H1 (cell line): Measurements from ENCODE around the gene NDUFB11. TPM values are rescaled to one million over a fixed set of nuclear protein-coding genes. Genes with fewer than 3 reads are reported as not detected.

Source experiments
- CTCF ChIA-PET: fragments of 300-600 bp; sonication (Branson Sonifier 250); formaldehyde crosslinking; loops from one replicate; lab custom pipeline; 2021; ENCODE audit not compliant: partially characterized antibody; lab: Charles Lee
- POLR2A ChIA-PET: fragments of 300-600 bp; sonication (Branson Sonifier 250); formaldehyde crosslinking; loops from one replicate; lab custom pipeline; 2021; ENCODE audit warnings: inconsistent platforms; ENCODE audit not compliant: partially characterized antibody; lab: Charles Lee
- DNase-seq, 2 experiments: peaks; one replicate each; pipeline versions ENCODE4 v3.0.0 to v3.0.0-alpha.2; 2010 to 2022; ENCODE audit warnings: low spot score in 2 of 2, low read depth in 1 of 2, mixed read lengths in 1 of 2
- FAIRE-seq: peaks from 2 replicates; lab custom pipeline; 2011; peaks lifted over from hg19 to GRCh38; lab: Jason Lieb, UNC
- H2AFZ ChIP-seq: 2 replicates; pipeline ENCODE4 v1.8.1; 2012; ENCODE audit warnings: low read length, inconsistent platforms
- H2AK5ac ChIP-seq: 2 replicates; pipeline ENCODE4 v1.6.1; 2013; ENCODE audit warnings: low read depth, low read length
- H2BK120ac ChIP-seq: replicated peaks from 2 replicates; pipeline ENCODE3; 2013; ENCODE audit warnings: low read depth, low read length, inconsistent platforms
- H2BK12ac ChIP-seq: 2 replicates; pipeline ENCODE4 v1.6.1; 2013; ENCODE audit warnings: low read depth, low read length
- H2BK15ac ChIP-seq: 2 replicates; pipeline ENCODE4 v1.6.1; 2013; ENCODE audit warnings: low read length
- H2BK20ac ChIP-seq: 2 replicates; pipeline ENCODE4 v1.6.1; 2013; ENCODE audit warnings: low read length
- H2BK5ac ChIP-seq: 2 replicates; pipeline ENCODE4 v1.6.1; 2013; ENCODE audit warnings: low read depth, low read length
- H3K14ac ChIP-seq: 2 replicates; pipeline ENCODE4 v1.6.1; 2013; ENCODE audit warnings: inconsistent platforms; ENCODE audit not compliant: insufficient read length
- H3K18ac ChIP-seq: 2 replicates; pipeline ENCODE4 v1.6.1; 2013; ENCODE audit warnings: low read length; ENCODE audit errors: extremely low read depth
- H3K23ac ChIP-seq: 2 replicates; pipeline ENCODE4 v1.6.1; 2013; ENCODE audit warnings: inconsistent platforms; ENCODE audit not compliant: insufficient read length
- H3K23me2 ChIP-seq: 2 replicates; pipeline ENCODE4 v1.6.1; 2013; ENCODE audit warnings: low read depth, low read length
- H3K27ac ChIP-seq: 2 replicates; pipeline ENCODE4 v1.6.1; 2011; ENCODE audit warnings: low read depth, low read length, inconsistent platforms
- H3K27me3 ChIP-seq, 4 experiments: replicated peaks in 1 of 4; 1 replicate in 1 of 4; 2 replicates in 3 of 4; pipeline versions ENCODE4 v1.6.1 to v1.8.1; 2011 to 2013; ENCODE audit warnings: low read length in 3 of 4, mild to moderate bottlenecking in 3 of 4, inconsistent platforms in 2 of 4, mixed read lengths in 2 of 4, moderate library complexity in 1 of 4; ENCODE audit not compliant: control insufficient read depth in 3 of 4, insufficient read depth in 3 of 4; ENCODE audit errors: extremely low read depth in 1 of 4
- H3K36me3 ChIP-seq, 4 experiments: 2 replicates each; pipeline versions ENCODE4 v1.6.1 to v1.8.1; 2011 to 2013; ENCODE audit warnings: mild to moderate bottlenecking in 4 of 4, low read length in 3 of 4, moderate library complexity in 2 of 4, control low read depth in 1 of 4, inconsistent platforms in 1 of 4; ENCODE audit not compliant: insufficient read depth in 4 of 4, control insufficient read depth in 2 of 4
- H3K4ac ChIP-seq: replicated peaks from 2 replicates; pipeline ENCODE3; 2013; ENCODE audit warnings: low read length, low read depth, mixed read lengths, inconsistent platforms; ENCODE audit not compliant: insufficient read length
- H3K4me1 ChIP-seq, 4 experiments: replicated peaks in 1 of 4; 1 replicate in 1 of 4; 2 replicates in 3 of 4; pipeline versions ENCODE4 v1.6.1 to v1.8.1; 2011 to 2013; ENCODE audit warnings: low read length in 3 of 4, inconsistent platforms in 2 of 4, mixed read lengths in 1 of 4; ENCODE audit not compliant: insufficient read depth in 4 of 4, control insufficient read depth in 3 of 4
- H3K4me2 ChIP-seq, 2 experiments: 2 replicates each; pipeline versions ENCODE4 v1.6.1 to v1.8.1; 2011 to 2013; ENCODE audit warnings: low read depth in 2 of 2, low read length in 2 of 2, control low read depth in 1 of 2, inconsistent platforms in 1 of 2, mild to moderate bottlenecking in 1 of 2; ENCODE audit not compliant: insufficient read depth in 1 of 2
- H3K4me3 ChIP-seq, 4 experiments: fragments of 200-600, 300-600 bp in 1 of 4; sonication (generic), shearing (Covaris generic), sonication (Bioruptor Twin) in 1 of 4; 2 replicates each; pipeline versions ENCODE4 v1.5.1 to v1.8.1; 2011 to 2016; ENCODE audit warnings: low read length in 4 of 4, low read depth in 3 of 4, control low read depth in 2 of 4, inconsistent platforms in 2 of 4, mild to moderate bottlenecking in 2 of 4, mixed read lengths in 1 of 4, moderate library complexity in 1 of 4; ENCODE audit not compliant: insufficient read depth in 2 of 4; ENCODE audit errors: extremely low read depth in 1 of 4
- H3K56ac ChIP-seq: replicated peaks from 2 replicates; pipeline ENCODE3; 2013; ENCODE audit warnings: low read depth, mild to moderate bottlenecking, mixed read lengths, low read length, inconsistent platforms; ENCODE audit not compliant: insufficient read length
- H3K79me1 ChIP-seq: 2 replicates; pipeline ENCODE4 v1.6.1; 2013; ENCODE audit warnings: low read depth, low read length, control low read depth
- H3K79me2 ChIP-seq, 2 experiments: 2 replicates each; pipeline versions ENCODE4 v1.6.1 to v1.8.1; 2012 to 2013; ENCODE audit warnings: low read length in 2 of 2, mild to moderate bottlenecking in 2 of 2, inconsistent platforms in 1 of 2; ENCODE audit not compliant: insufficient read depth in 2 of 2, control insufficient read depth in 1 of 2
- H3K9ac ChIP-seq, 4 experiments: replicated peaks in 1 of 4; 1 replicate in 1 of 4; 2 replicates in 3 of 4; pipeline versions ENCODE4 v1.6.1 to v1.8.1; 2011 to 2013; ENCODE audit warnings: low read depth in 3 of 4, low read length in 3 of 4, control low read depth in 2 of 4, mild to moderate bottlenecking in 2 of 4, moderate library complexity in 2 of 4, inconsistent platforms in 1 of 4; ENCODE audit errors: extremely low read depth in 1 of 4
- H3K9me3 ChIP-seq, 2 experiments: 2 replicates each; pipeline versions ENCODE4 v1.6.1 to v1.8.1; 2012 to 2013; ENCODE audit warnings: mild to moderate bottlenecking in 2 of 2, moderate library complexity in 2 of 2, control low read depth in 1 of 2, inconsistent platforms in 1 of 2, low read depth in 1 of 2, low read length in 1 of 2, mixed read lengths in 1 of 2; ENCODE audit not compliant: insufficient read depth in 2 of 2
- H4K20me1 ChIP-seq, 2 experiments: replicated peaks in 1 of 2; 2 replicates each; pipeline versions ENCODE3 to v1.8.1; 2011 to 2013; ENCODE audit warnings: inconsistent platforms in 2 of 2, low read length in 2 of 2, mild to moderate bottlenecking in 1 of 2; ENCODE audit not compliant: insufficient read depth in 2 of 2, control insufficient read depth in 1 of 2
- H4K5ac ChIP-seq: 2 replicates; pipeline ENCODE4 v1.6.1; 2013; ENCODE audit warnings: low read length, low read depth, mixed read lengths, inconsistent platforms; ENCODE audit not compliant: insufficient read length
- H4K8ac ChIP-seq: 2 replicates; pipeline ENCODE4 v1.8.0; 2013; ENCODE audit warnings: mild to moderate bottlenecking, moderate library complexity, low read length, inconsistent platforms; ENCODE audit not compliant: insufficient read depth; ENCODE audit errors: extremely low read depth
- H4K91ac ChIP-seq: replicated peaks from 2 replicates; pipeline ENCODE3; 2013; ENCODE audit warnings: low read length, mixed read lengths, inconsistent platforms; ENCODE audit not compliant: insufficient read length
- TAF1 ChIP-seq: IDR thresholded peaks from 2 replicates; pipeline ENCODE4 v1.6.1; 2011; ENCODE audit warnings: mild to moderate bottlenecking, low read depth, low read length
- WGBS, 2 experiments: shearing (Covaris generic) in 1 of 2; methylation state at CpG; one replicate each; pipeline versions ENCODE4 v1.1.6 to v1.1.7; 2013 to 2015; ENCODE audit warnings: low lambda C conversion rate in 2 of 2, mixed read lengths in 2 of 2, inconsistent platforms in 1 of 2, low coverage in 1 of 2, missing lambda C conversion rate in 1 of 2; ENCODE audit not compliant: insufficient replicate concordance in 2 of 2, insufficient coverage in 1 of 2, insufficient read length in 1 of 2; ENCODE audit errors: extremely low coverage in 1 of 2, missing lambda C conversion rate in 1 of 2; 5-methylcytosine and 5-hydroxymethylcytosine counted together
- polyA plus RNA-seq, 7 experiments: library from polyadenylated mRNA; depleted of rRNA in 3 of 7; stranded (reverse) in 5 of 7; unstranded in 2 of 7; fragments of >200 nt in 5 of 7; fragments of 200-250 nt in 2 of 7; gene quantifications; 1 replicate in 5 of 7; 2 replicates in 1 of 7; 4 replicates in 1 of 7; pipeline versions ENCODE4 v1.2.1 to v1.2.3, GENCODE V29; 2011 to 2013; ENCODE audit warnings: missing spikeins in 2 of 7, mixed read lengths in 2 of 7
- total RNA-seq: library from RNA; stranded (reverse); fragmentation: NEBNext Ultra II Directional; extraction: Animal tissue kit (Norgen Biotek cat#: 25700); gene quantifications from 2 replicates; pipeline ENCODE4 v1.2.1, GENCODE V29; 2021

Gene NDUFB11
- total and polyA plus RNA-seq, 2 of the 8 experiments (the other 6 are each of a cell fraction or from before 2014, with no cell fraction given), result 120 to 131 TPM

- Histone ChIP-seq H4K91ac (no peak overlapping the region), H2BK15ac (no peak overlapping the region), H3K36me3 (peaks cover 2 to 34% (median 19%) of the 10 kb centered on the region in 4 experiments; a peak in 7 of 8 replicates), H3K27ac (no peak overlapping the region), H3K14ac (no peak overlapping the region), H4K20me1 (peaks cover 0 to 4% of the 10 kb centered on the region in 2 experiments), H2BK5ac (no peak overlapping the region), H3K9ac (no peak overlapping the region), H2AK5ac (no peak overlapping the region), H3K4me2 (no peak overlapping the region), H2BK120ac (no peak overlapping the region), H3K79me1 (no peaks in the 10 kb centered on the region; the same call in 1 of the 2 replicates), H3K9me3 (no peaks in the 10 kb centered on the region), H2BK20ac (no peak overlapping the region), H3K4me1 (no peaks in the 10 kb centered on the region), H3K27me3 (no peaks in the 10 kb centered on the region), H2AFZ (no peak overlapping the region), H3K23me2 (no peaks in the 10 kb centered on the region), H3K23ac (no peak overlapping the region), H4K5ac (no peak overlapping the region), H2BK12ac (no peak overlapping the region), H3K79me2 (no peaks in the 10 kb centered on the region), H3K4me3 (no peak overlapping the region), H3K56ac (no peak overlapping the region), H3K18ac (no peak overlapping the region), H4K8ac (no peak overlapping the region), H3K4ac (no peak overlapping the region)
- TF ChIP-seq TAF1, result no peak
- DNase-seq (no peak), FAIRE-seq (no peak)
- 100% methylated on average over 2 of the region's 2 CpGs; no CpG with 5 or more reads in 1 of the 2 experiments for WGBS, 2 experiments
- CTCF ChIA-PET, result no interaction called here
- POLR2A ChIA-PET, result no interaction called here
These were observed 27.5 kb upstream of the NDUFB11 start for GRCh38 chrX:47171996-47172395.
